HG03045 (cell line): ENCODE results near the gene SYS1.
"Not testable (repeated sequence)": the region's sequence is repeated elsewhere in the genome, so short reads cannot be mapped to it uniquely, and the experiment has no call there.

Experiments used
- ATAC-seq: cut with Tn5 transposase; IDR thresholded peaks from one replicate; pipeline ENCODE4 v1.9.1; 2021; ENCODE audit warnings: mild to moderate bottlenecking, moderate library complexity; ENCODE audit not compliant: unreplicated experiment

SYS1 gene

GRCh38 chr20:45339799-45340198, 23.2 kb upstream of the SYS1 start:
- ATAC-seq, result no peak

- ATAC-seq, result no peak
Observed at GRCh38 chr20:45340236-45340847, 22.6 kb upstream of the SYS1 start.

GRCh38 chr20:45340951-45341350, 22.0 kb upstream of the SYS1 start:
- no peak for ATAC-seq

GRCh38 chr20:45341579-45341938, 21.4 kb upstream of the SYS1 start:
- ATAC-seq, result no peak

- ATAC-seq, result no peak
Observed at GRCh38 chr20:45341939-45342854, 20.8 kb upstream of the SYS1 start.

GRCh38 chr20:45342855-45343531, 20.0 kb upstream of the SYS1 start:
- no peak for ATAC-seq

GRCh38 chr20:45343532-45344167, 19.3 kb upstream of the SYS1 start:
- no peak for ATAC-seq

GRCh38 chr20:45344168-45344860, 18.6 kb upstream of the SYS1 start:
- no peak for ATAC-seq

- no peak for ATAC-seq
Observed at GRCh38 chr20:45345104-45345936, 17.6 kb upstream of the SYS1 start.

- no peak for ATAC-seq
Observed at GRCh38 chr20:45346291-45346718, 16.7 kb upstream of the SYS1 start.

GRCh38 chr20:45346851-45347250, 16.1 kb upstream of the SYS1 start:
- no peak for ATAC-seq

- no peak for ATAC-seq
Observed at GRCh38 chr20:45347297-45347935, 15.5 kb upstream of the SYS1 start.

- ATAC-seq, result no peak
Observed at GRCh38 chr20:45347936-45348778, 14.8 kb upstream of the SYS1 start, which contains the start of gene SDC4. SDC4 (minus strand) TSS chr20:45348424; CDS start chr20:45348384, 40 bp downstream.

GRCh38 chr20:45350217-45350616, 12.7 kb upstream of the SYS1 start:
- ATAC-seq, result no peak

GRCh38 chr20:45350795-45351194, 12.2 kb upstream of the SYS1 start:
- not testable (repeated sequence) for ATAC-seq

GRCh38 chr20:45352729-45353128, 10.2 kb upstream of the SYS1 start:
- no peak for ATAC-seq

- ATAC-seq, result no peak
Observed at GRCh38 chr20:45353746-45354145, 9.2 kb upstream of the SYS1 start.
